GM18907 (cell line): ENCODE measurements around the gene CAMK1D.
"Not testable (repeated sequence)": the region's sequence is repeated elsewhere in the genome, so short reads cannot be mapped to it uniquely, and the experiment has no call there.

Experiments used
- ATAC-seq: cut with Tn5 transposase; IDR thresholded peaks from one replicate; pipeline ENCODE4 v1.9.1; 2021; ENCODE audit warnings: mild to moderate bottlenecking, moderate library complexity; ENCODE audit not compliant: unreplicated experiment

The CAMK1D gene

GRCh38 chr10:12710157-12710556 is 360.8 kb downstream of the CAMK1D start:
- ATAC-seq, result no peak

- ATAC-seq, result no peak
Measured at GRCh38 chr10:12710594-12711349, 361.4 kb downstream of the CAMK1D start.

- ATAC-seq, result no peak
Measured at GRCh38 chr10:12711350-12711708, 362.0 kb downstream of the CAMK1D start.

GRCh38 chr10:12712293-12712983 is 363.1 kb downstream of the CAMK1D start:
- no peak for ATAC-seq

- not testable (repeated sequence) for ATAC-seq
Measured at GRCh38 chr10:12712984-12713316, 363.6 kb downstream of the CAMK1D start.

GRCh38 chr10:12716042-12716441 is 366.7 kb downstream of the CAMK1D start:
- no peak for ATAC-seq

GRCh38 chr10:12717981-12718707 is 368.8 kb downstream of the CAMK1D start:
- ATAC-seq, result no peak

- ATAC-seq, result no peak
Measured at GRCh38 chr10:12719365-12719764, 370.0 kb downstream of the CAMK1D start.

GRCh38 chr10:12720217-12720981 is 371.1 kb downstream of the CAMK1D start:
- no peak for ATAC-seq

- no peak for ATAC-seq
Measured at GRCh38 chr10:12721334-12721733, 372.0 kb downstream of the CAMK1D start.

- no peak for ATAC-seq
Measured at GRCh38 chr10:12723220-12723619, 373.9 kb downstream of the CAMK1D start.

- no peak for ATAC-seq
Measured at GRCh38 chr10:12724807-12725579, 375.6 kb downstream of the CAMK1D start.

GRCh38 chr10:12725580-12725888 is 376.2 kb downstream of the CAMK1D start:
- ATAC-seq, result not testable (repeated sequence)

- ATAC-seq, result no peak
Measured at GRCh38 chr10:12726971-12727831, 377.9 kb downstream of the CAMK1D start.

- ATAC-seq, result no peak
Measured at GRCh38 chr10:12727832-12728215, 378.5 kb downstream of the CAMK1D start.

- no peak for ATAC-seq
Measured at GRCh38 chr10:12728494-12728893, 379.1 kb downstream of the CAMK1D start.

GRCh38 chr10:12729885-12730284 is 380.5 kb downstream of the CAMK1D start:
- no peak for ATAC-seq

- peak; percentile 38 for ATAC-seq
Measured at GRCh38 chr10:12730809-12731519, 381.6 kb downstream of the CAMK1D start.

- no peak for ATAC-seq
Measured at GRCh38 chr10:12733271-12733670, 383.9 kb downstream of the CAMK1D start.
